Measurements from ENCODE around the gene PPFIBP2. TPM values are rescaled to one million over a fixed set of nuclear protein-coding genes. Genes with fewer than 3 reads are reported as not detected.

The PPFIBP2 gene
- total and polyA plus RNA-seq, 11 donors, result 10.5 to 31.1 (median 20.8) TPM

- intact Hi-C loops (cut with DNase I), result no loop called here
- Histone ChIP-seq H3K9me3 (no peaks in the 10 kb centered on the region), H3K4me1 (peaks cover 0 to 25% (median 12%) of the 10 kb centered on the region in 12 donors), H3K27me3 (peaks cover 0 to 33% (median 20%) of the 10 kb centered on the region in 9 donors), H3K4me3 (no peak overlapping the region), H3K27ac (no peak overlapping the region), H3K36me3 (peaks cover 0 to 21% (median 7%) of the 10 kb centered on the region in 9 donors)
- 68 to 88% (median 75%) methylated on average over 4 of the region's 4 CpGs for WGBS, 4 donors
- DNase-seq (no peak), ATAC-seq (no peak)
- TF ChIP-seq CTCF (IDR thresholded peaks at IDR 0.05) (no peak), POLR2A (IDR thresholded peaks at IDR 0.05) (no peak)
Observed at GRCh38 chr11:7670641-7671040, 156.8 kb downstream of the PPFIBP2 start.

- DNase-seq (no peak), ATAC-seq (no peak)
- Histone ChIP-seq H3K27ac (no peak overlapping the region), H3K27me3 (peaks cover 0 to 33% (median 20%) of the 10 kb centered on the region in 9 donors), H3K4me1 (peaks cover 0 to 22% (median 10%) of the 10 kb centered on the region in 12 donors), H3K36me3 (peaks cover 0 to 20% (median 5%) of the 10 kb centered on the region in 9 donors), H3K4me3 (no peak overlapping the region), H3K9me3 (no peaks in the 10 kb centered on the region)
- WGBS, 4 donors, result 90 to 91% (median 91%) methylated on average over 10 of the region's 10 CpGs
- intact Hi-C loops (cut with DNase I), result no loop called here
- TF ChIP-seq POLR2A (IDR thresholded peaks at IDR 0.05), result no peak
- TF ChIP-seq CTCF (IDR thresholded peaks at IDR 0.05), result no peak
Observed at GRCh38 chr11:7671347-7672215, 157.8 kb downstream of the PPFIBP2 start.

- peak in 1 of 4 donors; percentile 8 for ATAC-seq
- intact Hi-C loops (cut with DNase I), result no loop called here
- H3K4me3 ChIP-seq, result peak overlapping the region in 6 of 12 donors; percentile 48 to 72 (median 60)
- no peak overlapping the region for H3K27ac ChIP-seq
- H3K9me3 ChIP-seq, result no peaks in the 10 kb centered on the region
- peaks cover 0 to 12% (median 0%) of the 10 kb centered on the region in 9 donors for H3K36me3 ChIP-seq
- no peak for DNase-seq
- H3K4me1 ChIP-seq, result peaks cover 0 to 22% (median 10%) of the 10 kb centered on the region in 12 donors
- no peak for TF ChIP-seq CTCF (IDR thresholded peaks at IDR 0.05)
- TF ChIP-seq POLR2A (IDR thresholded peaks at IDR 0.05), result no peak
- WGBS, 4 donors, result 87 to 96% (median 90%) methylated on average over 13 to 16 of the region's 16 CpGs
- H3K27me3 ChIP-seq, result peaks cover 0 to 33% (median 20%) of the 10 kb centered on the region in 9 donors
Observed at GRCh38 chr11:7672276-7672959, 158.6 kb downstream of the PPFIBP2 start.
